ENCODE results near the gene PAX5.

Gene PAX5

GRCh38 chr9:36924757-36925432 is 109.2 kb downstream of the PAX5 start:
- Histone ChIP-seq H3K36me3 (ENCODE audit: control insufficient read depth, insufficient read depth, low read length) (no peaks in the 10 kb centered on the region), H3K9me3 (ENCODE audit: control insufficient read depth, insufficient read depth, low read depth, low read length) (no peaks in the 10 kb centered on the region), H3K4me1 (ENCODE audit: control insufficient read depth, insufficient read depth, low read length) (peaks cover 5% of the 10 kb centered on the region; the same call in 1 of the 2 replicates), H3K4me3 (ENCODE audit: low read depth, low read length) (no peak overlapping the region), H3K27ac (ENCODE audit: low read depth, low read length) (no peak overlapping the region), H3K27me3 (ENCODE audit: control insufficient read depth, insufficient read depth, low read length) (no peaks in the 10 kb centered on the region), H3K9ac (ENCODE audit: low read length) (peak overlapping the region; percentile 42)

GRCh38 chr9:36924071-36924470 is 110.0 kb downstream of the PAX5 start:
- H3K4me3 ChIP-seq (ENCODE audit: low read depth, low read length): no peak overlapping the region
- no peaks in the 10 kb centered on the region for H3K9me3 ChIP-seq (ENCODE audit: control insufficient read depth, insufficient read depth, low read depth, low read length)
- H3K36me3 ChIP-seq (ENCODE audit: control insufficient read depth, insufficient read depth, low read length): no peaks in the 10 kb centered on the region
- no peaks in the 10 kb centered on the region for H3K27me3 ChIP-seq (ENCODE audit: control insufficient read depth, insufficient read depth, low read length)
- H3K9ac ChIP-seq (ENCODE audit: low read length): no peak overlapping the region
- H3K4me1 ChIP-seq (ENCODE audit: control insufficient read depth, insufficient read depth, low read length): peaks cover 3% of the 10 kb centered on the region; the same call in 1 of the 2 replicates
- H3K27ac ChIP-seq (ENCODE audit: low read depth, low read length): no peak overlapping the region

DNA sequence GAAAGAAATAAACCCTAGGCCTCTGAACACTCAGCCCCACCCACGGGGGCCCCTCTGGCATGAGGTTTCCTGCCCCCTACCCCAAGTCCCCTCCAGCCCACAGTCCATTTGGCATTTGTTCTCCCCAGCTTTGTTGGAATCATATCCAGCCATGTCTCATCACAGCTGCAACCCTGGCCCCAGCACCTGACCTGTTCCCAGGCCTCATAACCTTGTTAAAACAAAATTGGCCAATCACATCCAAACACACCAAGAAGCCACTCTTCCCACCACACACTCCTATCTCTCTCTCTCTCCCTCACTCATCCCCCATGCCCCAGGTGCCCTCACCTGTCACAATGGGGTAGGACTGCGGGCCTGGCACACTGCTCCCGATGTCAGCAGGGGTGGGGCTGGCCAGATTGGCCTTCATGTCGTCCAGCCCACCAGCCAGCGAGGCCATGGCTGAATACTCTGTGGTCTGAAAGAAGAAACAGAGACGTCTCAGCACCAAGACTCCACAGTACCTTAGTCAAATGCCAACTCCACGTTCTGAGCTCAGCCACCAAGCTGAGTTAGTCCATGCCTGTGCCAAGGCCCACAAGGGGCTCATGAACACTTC is 110.9 kb downstream of the PAX5 start:
- Histone ChIP-seq H3K4me1 (ENCODE audit: control insufficient read depth, insufficient read depth, low read length) (no peaks in the 10 kb centered on the region), H3K4me3 (ENCODE audit: low read depth, low read length) (no peak overlapping the region), H3K36me3 (ENCODE audit: control insufficient read depth, insufficient read depth, low read length) (no peaks in the 10 kb centered on the region), H3K27ac (ENCODE audit: low read depth, low read length) (no peak overlapping the region), H3K9ac (ENCODE audit: low read length) (no peak overlapping the region), H3K27me3 (ENCODE audit: control insufficient read depth, insufficient read depth, low read length) (no peaks in the 10 kb centered on the region), H3K9me3 (ENCODE audit: control insufficient read depth, insufficient read depth, low read depth, low read length) (no peaks in the 10 kb centered on the region)

GRCh38 chr9:36922548-36922947 is 111.5 kb downstream of the PAX5 start:
- H3K9me3 ChIP-seq (ENCODE audit: control insufficient read depth, insufficient read depth, low read depth, low read length): no peaks in the 10 kb centered on the region
- no peaks in the 10 kb centered on the region for H3K36me3 ChIP-seq (ENCODE audit: control insufficient read depth, insufficient read depth, low read length)

DNA sequence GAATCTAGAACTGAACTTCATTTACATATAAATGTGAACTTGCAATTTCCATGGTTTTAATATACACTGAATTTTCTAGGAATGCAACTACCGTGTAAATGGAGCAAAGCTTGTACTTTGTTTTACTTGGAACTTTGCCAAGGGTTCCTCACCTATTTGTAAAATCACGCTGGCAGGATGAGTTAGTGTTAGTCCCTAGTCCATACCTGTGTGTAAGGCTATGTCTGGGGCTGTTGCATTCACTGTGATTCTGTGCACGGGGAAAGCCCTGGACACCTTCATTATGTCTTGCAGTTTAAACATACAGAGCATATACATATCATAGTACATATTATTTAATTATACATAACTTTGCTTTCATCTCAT is 119.9 kb downstream of the PAX5 start:
- H3K9ac ChIP-seq (ENCODE audit: low read length): no peak overlapping the region
- H3K4me3 ChIP-seq (ENCODE audit: low read depth, low read length): no peak overlapping the region
- no peaks in the 10 kb centered on the region for H3K9me3 ChIP-seq (ENCODE audit: control insufficient read depth, insufficient read depth, low read depth, low read length)
- no peaks in the 10 kb centered on the region for H3K27me3 ChIP-seq (ENCODE audit: control insufficient read depth, insufficient read depth, low read length)
- H3K4me1 ChIP-seq (ENCODE audit: control insufficient read depth, insufficient read depth, low read length): no peaks in the 10 kb centered on the region
- H3K36me3 ChIP-seq (ENCODE audit: control insufficient read depth, insufficient read depth, low read length): no peaks in the 10 kb centered on the region
- no peak overlapping the region for H3K27ac ChIP-seq (ENCODE audit: low read depth, low read length)

More at GRCh38 chr9:36922548-36922947, 111.5 kb downstream of the PAX5 start:
- Histone ChIP-seq H3K4me3 (ENCODE audit: low read depth, low read length) (no peak overlapping the region), H3K27me3 (ENCODE audit: control insufficient read depth, insufficient read depth, low read length) (no peaks in the 10 kb centered on the region), H3K27ac (ENCODE audit: low read depth, low read length) (no peak overlapping the region), H3K9ac (ENCODE audit: low read length) (no peak overlapping the region), H3K4me1 (ENCODE audit: control insufficient read depth, insufficient read depth, low read length) (no peaks in the 10 kb centered on the region)

- Histone ChIP-seq H3K27me3 (ENCODE audit: control insufficient read depth, insufficient read depth, low read length) (no peaks in the 10 kb centered on the region), H3K9me3 (ENCODE audit: control insufficient read depth, insufficient read depth, low read depth, low read length) (no peaks in the 10 kb centered on the region), H3K4me3 (ENCODE audit: low read depth, low read length) (no peak overlapping the region), H3K27ac (ENCODE audit: low read depth, low read length) (no peak overlapping the region), H3K4me1 (ENCODE audit: control insufficient read depth, insufficient read depth, low read length) (no peaks in the 10 kb centered on the region), H3K9ac (ENCODE audit: low read length) (no peak overlapping the region), H3K36me3 (ENCODE audit: control insufficient read depth, insufficient read depth, low read length) (no peaks in the 10 kb centered on the region)
Measured at GRCh38 chr9:36913393-36914211, 120.5 kb downstream of the PAX5 start.

DNA sequence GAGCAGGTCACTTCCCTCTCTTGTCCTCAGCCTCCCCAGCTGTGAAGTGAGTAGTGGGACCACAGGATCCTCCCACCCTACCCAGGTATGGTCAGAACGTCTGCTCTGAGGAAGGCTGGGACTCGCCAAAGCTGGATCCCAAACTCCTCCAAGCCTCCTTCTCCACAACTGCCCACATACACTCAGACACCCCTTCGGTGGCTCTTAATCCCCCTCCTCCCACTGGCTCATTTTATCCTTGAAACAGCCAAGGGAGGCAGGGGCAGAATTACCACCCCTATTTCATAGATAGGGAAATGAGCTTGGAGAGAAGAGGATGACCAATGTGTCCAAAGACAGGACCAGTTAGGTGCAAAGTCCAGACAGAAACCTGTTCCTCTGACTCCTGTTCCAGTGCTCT is 121.4 kb downstream of the PAX5 start:
- no peaks in the 10 kb centered on the region for H3K9me3 ChIP-seq (ENCODE audit: control insufficient read depth, insufficient read depth, low read depth, low read length)
- no peaks in the 10 kb centered on the region for H3K27me3 ChIP-seq (ENCODE audit: control insufficient read depth, insufficient read depth, low read length)
- no peak overlapping the region for H3K4me3 ChIP-seq (ENCODE audit: low read depth, low read length)
- H3K36me3 ChIP-seq (ENCODE audit: control insufficient read depth, insufficient read depth, low read length): no peaks in the 10 kb centered on the region
- no peak overlapping the region for H3K9ac ChIP-seq (ENCODE audit: low read length)
- no peak overlapping the region for H3K27ac ChIP-seq (ENCODE audit: low read depth, low read length)
- H3K4me1 ChIP-seq (ENCODE audit: control insufficient read depth, insufficient read depth, low read length): no peaks in the 10 kb centered on the region

- no peak overlapping the region for H3K9ac ChIP-seq (ENCODE audit: low read length)
- no peak overlapping the region for H3K4me3 ChIP-seq (ENCODE audit: low read depth, low read length)
- no peak overlapping the region for H3K27ac ChIP-seq (ENCODE audit: low read depth, low read length)
- H3K4me1 ChIP-seq (ENCODE audit: control insufficient read depth, insufficient read depth, low read length): no peaks in the 10 kb centered on the region
- H3K27me3 ChIP-seq (ENCODE audit: control insufficient read depth, insufficient read depth, low read length): no peaks in the 10 kb centered on the region
- H3K36me3 ChIP-seq (ENCODE audit: control insufficient read depth, insufficient read depth, low read length): no peaks in the 10 kb centered on the region
- no peaks in the 10 kb centered on the region for H3K9me3 ChIP-seq (ENCODE audit: control insufficient read depth, insufficient read depth, low read depth, low read length)
Measured at GRCh38 chr9:36911601-36912412, 122.3 kb downstream of the PAX5 start.

GRCh38 chr9:36911037-36911436 is 123.0 kb downstream of the PAX5 start:
- no peak overlapping the region for H3K4me3 ChIP-seq (ENCODE audit: low read depth, low read length)
- no peak overlapping the region for H3K9ac ChIP-seq (ENCODE audit: low read length)
- no peaks in the 10 kb centered on the region for H3K4me1 ChIP-seq (ENCODE audit: control insufficient read depth, insufficient read depth, low read length)
- H3K36me3 ChIP-seq (ENCODE audit: control insufficient read depth, insufficient read depth, low read length): no peaks in the 10 kb centered on the region
- no peak overlapping the region for H3K27ac ChIP-seq (ENCODE audit: low read depth, low read length)
- H3K9me3 ChIP-seq (ENCODE audit: control insufficient read depth, insufficient read depth, low read depth, low read length): no peaks in the 10 kb centered on the region
- H3K27me3 ChIP-seq (ENCODE audit: control insufficient read depth, insufficient read depth, low read length): no peaks in the 10 kb centered on the region

DNA sequence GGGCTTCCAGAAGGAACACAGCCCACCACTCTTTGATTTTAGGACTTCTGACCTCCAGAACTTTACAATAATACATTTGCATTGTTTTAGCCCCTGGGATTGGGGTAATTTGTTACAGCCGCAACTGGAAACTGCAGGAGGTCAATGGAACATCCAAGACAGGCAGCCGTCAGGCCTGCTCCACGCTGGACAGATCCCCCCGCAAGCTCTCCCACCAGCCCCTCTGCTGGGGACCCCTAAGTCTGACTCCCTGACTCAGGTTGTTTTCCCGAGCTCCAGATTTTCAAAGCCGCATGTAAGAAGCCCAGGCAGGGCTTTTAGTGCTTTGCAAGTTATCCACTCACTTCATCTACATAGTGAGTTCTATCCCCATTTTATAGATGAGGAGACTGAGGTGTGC is 127.6 kb downstream of the PAX5 start:
- Histone ChIP-seq H3K27ac (ENCODE audit: low read depth, low read length) (no peak overlapping the region), H3K27me3 (ENCODE audit: control insufficient read depth, insufficient read depth, low read length) (no peaks in the 10 kb centered on the region), H3K9ac (ENCODE audit: low read length) (no peak overlapping the region), H3K36me3 (ENCODE audit: control insufficient read depth, insufficient read depth, low read length) (no peaks in the 10 kb centered on the region), H3K4me3 (ENCODE audit: low read depth, low read length) (no peak overlapping the region), H3K4me1 (ENCODE audit: control insufficient read depth, insufficient read depth, low read length) (peaks cover 4% of the 10 kb centered on the region; the same call in 1 of the 2 replicates), H3K9me3 (ENCODE audit: control insufficient read depth, insufficient read depth, low read depth, low read length) (no peaks in the 10 kb centered on the region)
